HepG2 (cell line): ENCODE results near the gene TMEM14B. TPM values are rescaled to one million over a fixed set of nuclear protein-coding genes. Genes with fewer than 3 reads are reported as not detected.

Experiments
- CAMTA2 ChIP-seq: sonication (generic); formaldehyde crosslinking; IDR thresholded peaks from 2 replicates; pipeline ENCODE4 v1.4.0; 2020; ENCODE audit warnings: mild to moderate bottlenecking, missing genetic modification reagents, borderline replicate concordance
- DDIT3 ChIP-seq: sonication (generic); formaldehyde crosslinking; IDR thresholded peaks from 2 replicates; pipeline ENCODE4 v1.4.0; 2020; ENCODE audit warnings: mild to moderate bottlenecking, missing genetic modification reagents
- FOXO4 ChIP-seq: sonication (generic); formaldehyde crosslinking; conservative IDR thresholded peaks from 2 replicates; pipeline ENCODE4 v1.8.1; 2023; ENCODE audit warnings: missing genetic modification reagents
- GATA4 ChIP-seq: sonication (generic); IDR thresholded peaks from 2 replicates; pipeline ENCODE4 v1.6.1; 2016; ENCODE audit warnings: antibody characterized with exemption, low read depth, borderline replicate concordance
- MXI1 ChIP-seq: IDR thresholded peaks from 3 replicates; pipeline ENCODE4 v1.6.1; 2012; ENCODE audit warnings: low read depth, low read length, inconsistent platforms, borderline replicate concordance
- NAIF1 ChIP-seq: sonication (generic); formaldehyde crosslinking; IDR thresholded peaks from 2 replicates; pipeline ENCODE4 v1.5.0; 2020; ENCODE audit warnings: mild to moderate bottlenecking, missing genetic modification reagents, borderline replicate concordance
- SETDB1 ChIP-seq: sonication (generic); formaldehyde crosslinking; IDR thresholded peaks from 2 replicates; pipeline ENCODE4 v1.5.1; 2020; ENCODE audit warnings: missing genetic modification reagents, mild to moderate bottlenecking, borderline replicate concordance
- SIX1 ChIP-seq: sonication (generic); formaldehyde crosslinking; IDR thresholded peaks from 2 replicates; pipeline ENCODE4 v1.4.0; 2020; ENCODE audit warnings: missing genetic modification reagents, borderline replicate concordance
- SMC3 ChIP-seq: IDR thresholded peaks from 2 replicates; pipeline ENCODE4 v1.6.1; 2011; ENCODE audit warnings: low read length, improper control_type of control experiment
- SSRP1 ChIP-seq: IDR thresholded peaks from 2 replicates; pipeline ENCODE4 v1.6.1; 2016; ENCODE audit warnings: control low read depth
- TAF15 ChIP-seq: fragments of 200-400 bp; formaldehyde crosslinking; IDR thresholded peaks from one replicate; pipeline ENCODE4 v1.6.1; 2018; ENCODE audit warnings: mild to moderate bottlenecking, low read depth, low read length; ENCODE audit not compliant: poor library complexity, severe bottlenecking
- TBX2 ChIP-seq: sonication (generic); formaldehyde crosslinking; IDR thresholded peaks from 2 replicates; pipeline ENCODE4 v1.5.0; 2020; ENCODE audit warnings: missing genetic modification reagents, mild to moderate bottlenecking, borderline replicate concordance
- ZBTB40 ChIP-seq, 2 experiments: fragments of 450-650 bp in 1 of 2; sonication (generic) in 1 of 2; formaldehyde crosslinking in 1 of 2; IDR thresholded peaks; 2 replicates each; pipeline versions ENCODE4 v1.6.1 to v1.8.0; 2016 to 2022; ENCODE audit warnings: antibody characterized with exemption in 1 of 2, mild to moderate bottlenecking in 1 of 2, missing genetic modification reagents in 1 of 2
- ZNF138 ChIP-seq: sonication (generic); formaldehyde crosslinking; IDR thresholded peaks from 2 replicates; pipeline ENCODE4 v1.5.0; 2020; ENCODE audit warnings: mild to moderate bottlenecking, low read depth, missing genetic modification reagents
- ZNF260 ChIP-seq: sonication (generic); formaldehyde crosslinking; IDR thresholded peaks from 2 replicates; pipeline ENCODE4 v1.4.0; 2020; ENCODE audit warnings: missing genetic modification reagents, low read depth, mild to moderate bottlenecking, borderline replicate concordance
- ZNF598 ChIP-seq: sonication (generic); formaldehyde crosslinking; IDR thresholded peaks from 2 replicates; pipeline ENCODE4 v1.5.1; 2020; ENCODE audit warnings: mild to moderate bottlenecking, missing genetic modification reagents, borderline replicate concordance
- ZNF7 ChIP-seq: IDR thresholded peaks from 2 replicates; pipeline ENCODE4 v1.6.1; 2016; ENCODE audit warnings: missing biosample characterization, missing genetic modification reagents
- ZNF782 ChIP-seq: sonication (generic); formaldehyde crosslinking; IDR thresholded peaks from 2 replicates; pipeline ENCODE4 v1.4.0; 2020; ENCODE audit warnings: missing genetic modification reagents, mild to moderate bottlenecking, borderline replicate concordance
- polyA plus RNA-seq, 8 experiments: library from polyadenylated mRNA; depleted of rRNA in 3 of 8; stranded (reverse) in 7 of 8; unstranded in 1 of 8; fragments of >200 nt; fragmentation: Illumina TruSeq in 4 of 8; extraction: Trizol in 4 of 8; gene quantifications; 2 replicates each; pipeline versions ENCODE4 v1.2.1 to v1.2.3, GENCODE V29; 2011 to 2016; ENCODE audit warnings: low read depth in 4 of 8, missing spikeins in 1 of 8, mixed read lengths in 1 of 8; ENCODE audit not compliant: insufficient read depth in 1 of 8
- total RNA-seq, 5 experiments: library from RNA; depleted of rRNA; stranded (reverse); fragments of >200 nt; fragmentation: Illumina TruSeq; extraction: Trizol; gene quantifications; 2 replicates each; pipeline ENCODE4 v1.2.3, GENCODE V29; 2016; ENCODE audit warnings: low read depth in 1 of 5

TMEM14B gene
- total and polyA plus RNA-seq, 2 of the 13 experiments (the other 11 are each of a cell fraction or from before 2014, with no cell fraction given): 133 to 200 TPM

GRCh38 chr6:10722820-10723566 is 24.6 kb upstream of the TMEM14B start, which contains the start of gene TMEM14C (continued):
- TF ChIP-seq FOXO4 (CRISPR knock-in tag): no peak
- TF ChIP-seq CAMTA2 (CRISPR knock-in tag): no peak
- TF ChIP-seq ZBTB40 (IDR thresholded peaks at IDR 0.05): no peak
- peak; percentile 88; the same call in 1 of the 2 replicates for TF ChIP-seq ZBTB40 (CRISPR knock-in tag; IDR thresholded peaks at IDR 0.05)
- peak; percentile 95 for TF ChIP-seq NAIF1 (CRISPR knock-in tag)
- TF ChIP-seq ZNF7 (CRISPR knock-in tag): peak; percentile 84
- TF ChIP-seq TBX2 (CRISPR knock-in tag): peak; percentile 94
- no peak for TF ChIP-seq ZNF260 (CRISPR knock-in tag)
- no peak for TF ChIP-seq DDIT3 (CRISPR knock-in tag)
- peak; percentile 51; the same call in 1 of the 2 replicates for TF ChIP-seq GATA4
- no peak for TF ChIP-seq SETDB1 (CRISPR knock-in tag)
- peak; percentile 95; the same call in 1 of the 2 replicates for TF ChIP-seq ZNF782
- TF ChIP-seq TAF15: no peak
- TF ChIP-seq MXI1: peak; percentile 95; the same call in 2 of the 3 replicates
- TF ChIP-seq ZNF598 (CRISPR knock-in tag): peak; percentile 99
- TF ChIP-seq SSRP1 (CRISPR knock-in tag): no peak; the same call in none of the 2 replicates
- TF ChIP-seq SMC3: no peak; the same call in 1 of the 2 replicates
- TF ChIP-seq SIX1 (CRISPR knock-in tag): no peak
- TF ChIP-seq ZNF138: peak; percentile 36; the same call in 1 of the 2 replicates
